B cell (primary cell): ENCODE data around the gene SLC7A1. TPM values are rescaled to one million over a fixed set of nuclear protein-coding genes. Genes with fewer than 3 reads are reported as not detected.

Experiments used
- ATAC-seq: fragments of 200-7000 bp; cut with Tn5 transposase; one replicate; pipeline ENCODE4 v1.10.0; 2021; ENCODE audit warnings: low read depth, mild to moderate bottlenecking, moderate number of reproducible peaks, moderate library complexity
- CTCF ChIA-PET: fragments of 350-600 bp; sonication (Branson Sonifier 250); formaldehyde crosslinking; loops from one replicate; lab custom pipeline; 2021; ENCODE audit warnings: antibody characterized with exemption, inconsistent platforms; lab: Charles Lee
- POLR2A ChIA-PET: fragments of 350-600 bp; sonication (Branson Sonifier 250); formaldehyde crosslinking; loops from one replicate; lab custom pipeline; 2021; ENCODE audit warnings: antibody characterized with exemption; lab: Charles Lee
- DNase-seq: peaks from one replicate; pipeline ENCODE4 v3.0.0; 2013
- H2AFZ ChIP-seq: 2 replicates; pipeline ENCODE4 v1.6.1; 2012; ENCODE audit warnings: mild to moderate bottlenecking, low read depth, low read length; ENCODE audit not compliant: insufficient read depth, poor library complexity, severe bottlenecking
- H3K27ac ChIP-seq, 2 donors: 1 replicate in 1 of 2; 2 replicates in 1 of 2; pipeline ENCODE4 v1.5.1; 2012 to 2013; ENCODE audit warnings: low read length in 2 of 2, mild to moderate bottlenecking in 2 of 2, moderate library complexity in 1 of 2
- H3K27me3 ChIP-seq, 4 experiments: fragments of 200-600 bp in 1 of 4; sonication (generic) in 1 of 4; replicated peaks in 1 of 4; 1 replicate in 2 of 4; 2 replicates in 2 of 4; pipeline versions ENCODE4 v1.6.1 to v1.7.0; 2013 to 2016; ENCODE audit warnings: low read length in 3 of 4, mild to moderate bottlenecking in 2 of 4, mixed read lengths in 1 of 4, moderate library complexity in 1 of 4; ENCODE audit not compliant: insufficient read depth in 4 of 4, control insufficient read depth in 3 of 4; ENCODE audit errors: control extremely low read depth in 1 of 4
- H3K36me3 ChIP-seq, 2 experiments: replicated peaks in 1 of 2; 1 replicate in 1 of 2; 2 replicates in 1 of 2; pipeline versions ENCODE4 v1.6.1 to v1.7.1; 2013; ENCODE audit warnings: low read length in 1 of 2; ENCODE audit not compliant: insufficient read depth in 2 of 2, control insufficient read depth in 1 of 2; ENCODE audit errors: control extremely low read depth in 1 of 2, extremely low read depth in 1 of 2
- H3K4me1 ChIP-seq, 2 donors: fragments of 200-600 bp in 1 of 2; sonication (generic) in 1 of 2; 1 replicate in 1 of 2; 2 replicates in 1 of 2; pipeline versions ENCODE4 v1.5.1 to v1.6.1; 2013 to 2017; ENCODE audit warnings: low read length in 2 of 2; ENCODE audit not compliant: control insufficient read depth in 2 of 2, insufficient read depth in 2 of 2
- H3K4me2 ChIP-seq: replicated peaks from 2 replicates; pipeline ENCODE3; 2012; ENCODE audit warnings: mild to moderate bottlenecking, low read depth, low read length; ENCODE audit not compliant: poor library complexity, severe bottlenecking
- H3K4me3 ChIP-seq, 5 experiments: fragments of 200-600 bp in 1 of 5; sonication (generic) in 1 of 5; 1 replicate in 3 of 5; 2 replicates in 2 of 5; pipeline versions ENCODE4 v1.5.1 to v1.7.0; 2011 to 2016; ENCODE audit warnings: low read length in 4 of 5, mild to moderate bottlenecking in 4 of 5, low read depth in 2 of 5, control low read depth in 1 of 5, moderate library complexity in 1 of 5; ENCODE audit not compliant: insufficient read depth in 1 of 5; ENCODE audit errors: control extremely low read depth in 1 of 5, extremely low read depth in 1 of 5
- H3K79me2 ChIP-seq: fragments of 200-600 bp; sonication (generic); one replicate; pipeline ENCODE4 v1.6.0; 2016; ENCODE audit warnings: low read length; ENCODE audit not compliant: control insufficient read depth, insufficient read depth
- H3K9ac ChIP-seq: fragments of 200-600 bp; sonication (generic); 2 replicates; pipeline ENCODE4 v1.6.1; 2017; ENCODE audit warnings: mild to moderate bottlenecking, low read length, moderate library complexity
- H3K9me3 ChIP-seq, 3 donors: one replicate each; pipeline versions ENCODE4 v1.6.1 to v1.7.1; 2013; ENCODE audit warnings: low read length in 2 of 3; ENCODE audit not compliant: control insufficient read depth in 2 of 3, insufficient read depth in 1 of 3; ENCODE audit errors: control extremely low read depth in 1 of 3
- H4K20me1 ChIP-seq: 2 replicates; pipeline ENCODE4 v1.6.0; 2012; ENCODE audit warnings: mild to moderate bottlenecking, low read length; ENCODE audit not compliant: insufficient read depth, control insufficient read depth, poor library complexity, severe bottlenecking
- H3K27ac Mint-ChIP-seq: one replicate; pipeline ENCODE4 v1.8.0; 2021; ENCODE audit warnings: mixed read lengths
- H3K27me3 Mint-ChIP-seq: one replicate; pipeline ENCODE4 v1.8.0; 2021; ENCODE audit warnings: mixed read lengths
- H3K4me1 Mint-ChIP-seq: one replicate; pipeline ENCODE4 v1.8.0; 2021; ENCODE audit warnings: mixed read lengths
- H3K4me3 Mint-ChIP-seq: one replicate; pipeline ENCODE4 v1.8.0; 2021; ENCODE audit warnings: mixed read lengths
- H3K9me3 Mint-ChIP-seq: one replicate; pipeline ENCODE4 v1.8.0; 2022; ENCODE audit warnings: mixed read lengths; ENCODE audit not compliant: insufficient read depth
- CTCF ChIP-seq: fragments of 200-600 bp; IDR thresholded peaks from one replicate; pipeline ENCODE4 v1.8.0; 2022; ENCODE audit warnings: antibody characterized with exemption, mild to moderate bottlenecking
- EZH2 ChIP-seq: IDR thresholded peaks from 2 replicates; pipeline ENCODE4 v1.6.1; 2012; ENCODE audit warnings: borderline replicate concordance, low read depth, mild to moderate bottlenecking, moderate library complexity, low read length; ENCODE audit not compliant: insufficient read depth, poor library complexity, severe bottlenecking
- WGBS: methylation state at CpG from one replicate; pipeline ENCODE4 v1.1.5; 2013; ENCODE audit warnings: missing lambda C conversion rate; ENCODE audit not compliant: insufficient coverage; 5-methylcytosine and 5-hydroxymethylcytosine counted together
- intact Hi-C: fragments of 100-400 bp; cut with micrococcal nuclease; formaldehyde crosslinking; loops from one replicate; pipeline ENCODE4 v1.10.0; 2022
- polyA plus RNA-seq: library from polyadenylated mRNA; depleted of rRNA; stranded (reverse); fragments of >200 nt; gene quantifications from 2 replicates; pipeline ENCODE4 v1.2.3, GENCODE V29; 2012
- total RNA-seq, 2 donors: library from RNA; stranded (reverse); fragments of 120-200 nt in 1 of 2; gene quantifications; 1 replicate in 1 of 2; 2 replicates in 1 of 2; pipeline versions ENCODE4 v1.2.3 to v1.2.4, GENCODE V29; 2013 to 2022

The SLC7A1 gene
- total and polyA plus RNA-seq, 2 donors (not counting 1 experiment from before 2014, with no cell fraction given) = 3.3 to 23.1 TPM

- Histone ChIP-seq H2AFZ (no peak overlapping the region), H3K4me3 (no peak overlapping the region), H3K27me3 (no peaks in the 10 kb centered on the region), H3K79me2 (no peaks in the 10 kb centered on the region), H3K4me2 (no peak overlapping the region), H3K4me1 (no peaks in the 10 kb centered on the region), H3K36me3 (peaks cover 0 to 52% of the 10 kb centered on the region in 2 experiments), H4K20me1 (no peaks in the 10 kb centered on the region), H3K9me3 (no peaks in the 10 kb centered on the region), H3K27ac (no peak overlapping the region), H3K9ac (no peak overlapping the region)
- no peak for DNase-seq
- TF ChIP-seq CTCF = no peak
- TF ChIP-seq EZH2 = no peak
- Mint-ChIP-seq H3K4me3 (no peak overlapping the region), H3K9me3 (no peaks in the 10 kb centered on the region), H3K27ac (no peak overlapping the region), H3K4me1 (no peaks in the 10 kb centered on the region), H3K27me3 (no peaks in the 10 kb centered on the region)
- 92% methylated on average over 20 of the region's 23 CpGs for WGBS
- intact Hi-C loops = no loop called here
- ATAC-seq = no peak
- POLR2A ChIA-PET = no interaction called here
- CTCF ChIA-PET = no interaction called here
These were observed 72.1 kb downstream of the SLC7A1 start for GRCh38 chr13:29523199-29523961.

GRCh38 chr13:29522044-29522685 lies 73.3 kb downstream of the SLC7A1 start:
- H3K4me1 ChIP-seq = no peaks in the 10 kb centered on the region
- Mint-ChIP-seq H3K4me1 (no peaks in the 10 kb centered on the region), H3K9me3 (no peaks in the 10 kb centered on the region), H3K27me3 (no peaks in the 10 kb centered on the region), H3K4me3 (no peak overlapping the region), H3K27ac (no peak overlapping the region)
- ATAC-seq (no peak), DNase-seq (no peak)
- CTCF ChIA-PET = no interaction called here
- POLR2A ChIA-PET = no interaction called here
- no peak overlapping the region for H3K4me3 ChIP-seq
- intact Hi-C loops = no loop called here
- TF ChIP-seq EZH2 (no peak), CTCF (no peak)
- H4K20me1 ChIP-seq = no peaks in the 10 kb centered on the region
- H2AFZ ChIP-seq = no peak overlapping the region
- H3K27me3 ChIP-seq = no peaks in the 10 kb centered on the region
- H3K79me2 ChIP-seq = no peaks in the 10 kb centered on the region
- H3K9ac ChIP-seq = no peak overlapping the region
- WGBS = 98% methylated on average over 13 of the region's 16 CpGs
- H3K36me3 ChIP-seq = peaks cover 0 to 52% of the 10 kb centered on the region in 2 experiments
- no peak overlapping the region for H3K27ac ChIP-seq
- no peak overlapping the region for H3K4me2 ChIP-seq
- no peaks in the 10 kb centered on the region for H3K9me3 ChIP-seq
